Measurements from ENCODE around the gene SLCO2A1.
"Not testable (repeated sequence)": the region's sequence is repeated elsewhere in the genome, so short reads cannot be mapped to it uniquely, and the experiment has no call there.

Gene SLCO2A1

GRCh38 chr3:134029734-134030378, at the start of gene SLCO2A1:
TSS of gene SLCO2A1 (minus strand) at chr3:134029925. CDS start at chr3:134029802, 123 bp downstream.
- peak; percentile 86 for DNase-seq (ENCODE audit: low spot score)

- no peak for DNase-seq (ENCODE audit: low spot score)
These were observed 49.4 kb upstream of the SLCO2A1 start for GRCh38 chr3:134079111-134079547.

GRCh38 chr3:134078169-134078831, 48.6 kb upstream of the SLCO2A1 start:
- no peak for DNase-seq (ENCODE audit: low spot score)

- DNase-seq (ENCODE audit: low spot score), result no peak
These were observed 48.0 kb upstream of the SLCO2A1 start for GRCh38 chr3:134077649-134078161.

DNA sequence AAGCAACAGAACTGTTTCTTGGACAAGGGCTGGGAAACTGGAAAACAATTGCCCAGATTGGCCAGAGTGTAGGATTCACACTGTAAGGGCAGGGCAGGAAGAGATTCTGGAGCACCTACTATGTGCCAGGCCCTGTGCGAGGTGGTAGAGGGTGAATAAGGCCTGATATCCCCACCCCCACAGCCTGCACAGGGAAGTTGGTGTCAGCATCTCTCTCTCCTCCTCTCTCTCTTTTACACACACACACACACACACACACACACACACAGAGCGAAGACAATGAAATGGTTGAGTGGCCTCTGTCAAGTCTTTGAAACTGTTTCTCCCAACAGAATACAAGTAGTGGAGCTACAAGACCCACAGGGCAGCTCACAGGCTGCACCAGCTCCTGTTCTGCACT, 47.1 kb upstream of the SLCO2A1 start:
- no peak for DNase-seq (ENCODE audit: low spot score)

GRCh38 chr3:134075846-134076245, 46.1 kb upstream of the SLCO2A1 start:
- no peak for DNase-seq (ENCODE audit: low spot score)

- no peak for DNase-seq (ENCODE audit: low spot score)
These were observed 45.8 kb upstream of the SLCO2A1 start for GRCh38 chr3:134075568-134075825.

GRCh38 chr3:134074790-134075567, 45.3 kb upstream of the SLCO2A1 start:
- no peak for DNase-seq (ENCODE audit: low spot score)

GRCh38 chr3:134074001-134074789, 44.5 kb upstream of the SLCO2A1 start:
- no peak for DNase-seq (ENCODE audit: low spot score)

GRCh38 chr3:134073583-134073945, 43.8 kb upstream of the SLCO2A1 start:
- DNase-seq (ENCODE audit: low spot score), result no peak

DNA sequence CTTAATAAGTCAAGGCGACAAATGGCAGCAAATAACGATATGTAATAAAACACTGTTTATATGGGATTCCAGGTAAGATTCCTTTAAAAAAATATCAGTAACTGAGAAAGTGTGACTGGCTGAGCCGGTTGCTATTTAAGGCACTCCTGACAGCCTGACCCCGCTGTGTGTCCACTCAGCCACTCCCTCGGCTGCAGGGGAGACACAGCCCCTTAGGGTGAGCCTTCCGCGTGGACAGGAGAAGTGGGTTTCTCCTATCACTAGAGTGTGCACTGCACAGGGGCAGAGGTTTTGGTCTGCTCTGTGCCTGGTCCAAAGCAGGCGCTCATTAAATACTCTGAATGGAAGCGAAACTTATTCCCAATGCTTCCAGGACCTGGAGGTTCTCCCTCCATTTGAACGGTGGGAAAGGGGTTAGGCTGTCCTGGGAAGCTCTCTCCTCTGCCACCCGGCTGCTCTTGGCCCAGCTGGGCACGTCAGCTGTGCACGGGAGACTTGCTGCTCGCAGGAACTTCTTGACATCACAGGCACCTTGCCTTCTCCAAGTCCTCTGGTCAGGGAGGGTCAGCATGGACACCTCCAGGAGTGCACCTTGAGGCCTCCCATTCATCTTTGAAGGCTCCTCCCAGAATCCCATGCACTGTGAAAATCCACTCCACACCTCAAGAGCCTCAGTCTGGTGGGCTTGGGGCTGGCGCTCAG, 43.3 kb upstream of the SLCO2A1 start:
- DNase-seq (ENCODE audit: low spot score), result no peak

DNA sequence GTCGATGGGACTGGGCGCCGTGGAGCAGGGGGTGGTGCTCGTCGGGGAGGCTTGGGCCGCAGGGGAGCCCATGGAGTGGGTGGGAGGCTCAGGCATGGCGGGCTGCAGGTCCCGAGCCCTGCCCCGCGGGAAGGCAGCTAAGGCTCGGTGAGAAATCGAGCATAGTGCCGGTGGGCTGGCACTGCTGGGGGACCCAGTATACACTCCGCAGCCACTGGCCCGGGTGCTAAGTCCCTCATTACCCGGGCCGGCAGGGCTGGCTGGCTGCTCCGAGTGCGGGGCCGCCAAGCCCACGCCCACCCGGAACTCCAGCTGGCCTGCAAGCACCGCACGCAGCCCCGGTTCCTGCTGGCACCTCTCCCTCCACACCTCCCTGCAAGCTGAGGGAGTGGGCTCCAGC, 40.6 kb upstream of the SLCO2A1 start:
- DNase-seq (ENCODE audit: low spot score), result not testable (repeated sequence)

- no peak for DNase-seq (ENCODE audit: low spot score)
These were observed 38.7 kb upstream of the SLCO2A1 start for GRCh38 chr3:134068429-134068828.

DNA sequence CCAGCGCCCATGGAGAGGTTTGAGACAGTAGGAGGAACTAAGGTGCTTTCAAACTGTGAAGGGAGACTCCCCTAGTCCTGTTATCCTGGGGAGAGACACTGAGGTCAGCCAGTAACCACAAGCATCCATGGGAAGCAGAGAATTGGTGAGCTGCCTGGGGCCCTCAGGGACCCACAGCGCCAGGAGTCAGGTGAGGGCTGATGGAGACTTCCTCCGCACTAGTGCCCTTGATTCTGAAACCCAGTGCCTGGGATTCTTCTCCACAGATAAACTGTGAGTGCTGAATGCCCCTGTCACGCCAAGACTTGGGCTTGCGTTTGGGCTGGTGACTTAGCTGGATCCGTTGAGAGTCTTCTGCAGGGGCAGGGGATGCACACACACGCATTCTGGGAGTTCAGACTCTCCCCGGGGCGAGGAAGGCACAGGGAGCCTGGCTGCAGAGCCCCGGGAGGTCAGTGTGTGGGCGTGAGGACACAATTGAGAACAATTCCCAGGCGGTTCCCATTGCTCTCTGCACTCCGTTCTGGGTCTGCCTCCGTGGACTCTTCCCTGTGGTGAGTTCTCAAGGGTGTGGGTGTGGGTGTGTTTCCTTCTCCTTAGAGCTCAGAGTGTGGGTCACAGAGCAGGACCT, 37.9 kb upstream of the SLCO2A1 start:
- no peak for DNase-seq (ENCODE audit: low spot score)

- DNase-seq (ENCODE audit: low spot score), result no peak
These were observed 37.2 kb upstream of the SLCO2A1 start for GRCh38 chr3:134066651-134067530.

GRCh38 chr3:134066158-134066541, 36.4 kb upstream of the SLCO2A1 start:
- DNase-seq (ENCODE audit: low spot score), result no peak

- DNase-seq (ENCODE audit: low spot score), result no peak
These were observed 35.8 kb upstream of the SLCO2A1 start for GRCh38 chr3:134065252-134066157.

GRCh38 chr3:134064081-134064480, 34.4 kb upstream of the SLCO2A1 start:
- DNase-seq (ENCODE audit: low spot score), result no peak

DNA sequence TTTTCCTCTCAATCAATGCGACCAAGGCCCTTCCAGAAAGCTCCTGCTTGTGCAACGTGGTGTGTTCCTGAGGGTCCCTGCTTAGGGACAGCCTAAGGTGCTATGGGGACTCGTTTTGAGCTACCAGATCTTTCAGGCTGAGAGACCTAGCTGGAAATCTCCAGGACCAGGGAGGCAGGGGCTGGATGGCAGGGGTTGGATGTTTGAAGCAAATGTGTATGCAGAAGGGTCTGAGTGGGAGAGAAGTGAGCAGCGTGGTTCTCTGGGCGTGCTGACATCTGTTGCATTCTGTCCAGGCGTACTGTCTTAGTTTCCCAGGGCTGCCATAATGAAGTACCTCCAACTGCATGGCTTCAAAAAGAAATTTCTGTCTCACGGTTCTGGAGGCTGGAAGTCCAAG, 31.7 kb upstream of the SLCO2A1 start:
- no peak for DNase-seq (ENCODE audit: low spot score)

Measured in iPS-NIHi11 (cell line).